ENCODE measurements around the gene FHOD3.

GRCh38 chr18:36399055-36399454, 101.5 kb downstream of the FHOD3 start:
- no peak for TF ChIP-seq POLR2A (IDR thresholded peaks at IDR 0.05)
- TF ChIP-seq CTCF (IDR thresholded peaks at IDR 0.05) = no peak
- no peak for TF ChIP-seq EP300 (IDR thresholded peaks at IDR 0.05; ENCODE audit: low read depth)
- TF ChIP-seq POLR2AphosphoS5 (IDR thresholded peaks at IDR 0.05) = no peak
